K562 (cell line): ENCODE data around the gene WWP2.

Source experiments
- PHF8 ChIP-seq: fragments of 200-600 bp; sonication (generic); IDR thresholded peaks from 2 replicates; pipeline ENCODE4 v1.6.1; 2012; ENCODE audit warnings: mixed run types, mild to moderate bottlenecking, inconsistent platforms, low read length, moderate library complexity, borderline replicate concordance
- ZNF696 ChIP-seq: fragments of 250-450 bp; sonication (Bioruptor Pico); conservative IDR thresholded peaks from 2 replicates; pipeline ENCODE4 v1.4.0; 2020; ENCODE audit warnings: mild to moderate bottlenecking, moderate library complexity

GRCh38 chr16:69905171-69905555 is 143.0 kb downstream of the WWP2 start:
- no peak for TF ChIP-seq ZNF696 (CRISPR knock-in tag)
- no peak for TF ChIP-seq PHF8
